GM19240 (cell line): ENCODE results near the gene SHISA5.
"Not testable (repeated sequence)": the region's sequence is repeated elsewhere in the genome, so short reads cannot be mapped to it uniquely, and the experiment has no call there.

ENCODE experiments used
- DNase-seq: peaks from one replicate; pipeline ENCODE4 v3.0.0; 2011; ENCODE audit warnings: low spot score; ENCODE audit not compliant: insufficient read length

SHISA5 gene

GRCh38 chr3:48478626-48479555, 25.1 kb downstream of the SHISA5 start:
- no peak for DNase-seq

GRCh38 chr3:48477959-48478520, 25.9 kb downstream of the SHISA5 start:
- DNase-seq = no peak

GRCh38 chr3:48476426-48477053, 27.4 kb downstream of the SHISA5 start:
- DNase-seq = no peak

GRCh38 chr3:48475188-48475587, 28.8 kb downstream of the SHISA5 start:
- no peak for DNase-seq

- no peak for DNase-seq
Measured at GRCh38 chr3:48474619-48475018, 29.4 kb downstream of the SHISA5 start.

- DNase-seq = not testable (repeated sequence)
Measured at GRCh38 chr3:48474031-48474430, 29.9 kb downstream of the SHISA5 start.

GRCh38 chr3:48473617-48473952, 30.4 kb downstream of the SHISA5 start:
- DNase-seq = no peak

- peak; percentile 91 for DNase-seq
Measured at GRCh38 chr3:48472923-48473616, 30.9 kb downstream of the SHISA5 start.

- no peak for DNase-seq
Measured at GRCh38 chr3:48472673-48472922, 31.4 kb downstream of the SHISA5 start.

GRCh38 chr3:48470286-48470685, 33.7 kb downstream of the SHISA5 start:
- no peak for DNase-seq

- DNase-seq = no peak
Measured at GRCh38 chr3:48469046-48469915, 34.7 kb downstream of the SHISA5 start.

GRCh38 chr3:48468329-48468731, 35.6 kb downstream of the SHISA5 start:
- DNase-seq = no peak

- no peak for DNase-seq
Measured at GRCh38 chr3:48467473-48468267, 36.3 kb downstream of the SHISA5 start.

GRCh38 chr3:48467110-48467454, 36.9 kb downstream of the SHISA5 start:
- no peak for DNase-seq

GRCh38 chr3:48466386-48467109, 37.4 kb downstream of the SHISA5 start:
- DNase-seq = no peak

- peak; percentile 69 for DNase-seq
Measured at GRCh38 chr3:48465531-48466378, 38.2 kb downstream of the SHISA5 start.

- DNase-seq = no peak
Measured at GRCh38 chr3:48465237-48465530, 38.8 kb downstream of the SHISA5 start.

GRCh38 chr3:48464713-48465221, 39.2 kb downstream of the SHISA5 start:
- DNase-seq = no peak

GRCh38 chr3:48463703-48464102, 40.3 kb downstream of the SHISA5 start:
- DNase-seq = no peak
